GM12878 (cell line): ENCODE data around the gene SPSB3.

Source experiments
- EP300 ChIP-seq, 2 experiments: fragments of 150-350 bp in 1 of 2; IDR thresholded peaks; 2 replicates each; pipeline ENCODE4 v1.6.1; 2011 to 2012; ENCODE audit warnings: low read depth in 2 of 2, low read length in 2 of 2, borderline replicate concordance in 1 of 2, improper control_type of control experiment in 1 of 2, inconsistent platforms in 1 of 2; ENCODE audit not compliant: control insufficient read depth in 1 of 2
- ETV6 ChIP-seq, 2 experiments: fragments of 450-650 bp in 1 of 2; IDR thresholded peaks in 1 of 2; conservative IDR thresholded peaks in 1 of 2; 2 replicates each; pipeline ENCODE4 v1.6.1; 2014; ENCODE audit warnings: antibody characterized with exemption in 1 of 2, borderline replicate concordance in 1 of 2, low read depth in 1 of 2, mild to moderate bottlenecking in 1 of 2, moderate library complexity in 1 of 2
- HDAC2 ChIP-seq: fragments of 200-600 bp; sonication (generic); IDR thresholded peaks from 2 replicates; pipeline ENCODE4 v1.6.1; 2017
- RAD21 ChIP-seq: IDR thresholded peaks from 2 replicates; pipeline ENCODE4 v1.6.1; 2011; ENCODE audit warnings: mild to moderate bottlenecking, low read depth, low read length, moderate library complexity; ENCODE audit not compliant: insufficient read depth
- SIN3A ChIP-seq: IDR thresholded peaks from 2 replicates; pipeline ENCODE4 v1.6.1; 2012; ENCODE audit warnings: low read depth, low read length, improper control_type of control experiment
- SP1 ChIP-seq: IDR thresholded peaks from one replicate; pipeline ENCODE4 v1.6.1; 2011; ENCODE audit warnings: low read depth, low read length
- STAT1 ChIP-seq: fragments of 450-650 bp; conservative IDR thresholded peaks from 2 replicates; pipeline ENCODE4 v1.6.1; 2014; ENCODE audit warnings: antibody characterized with exemption, mild to moderate bottlenecking
- TF ChIP-seq, protein P1 (sequence below): IDR thresholded peaks from 2 replicates; pipeline ENCODE4 v1.6.1; 2011; ENCODE audit warnings: low read depth, mild to moderate bottlenecking, low read length, moderate library complexity, borderline replicate concordance; ENCODE audit errors: extremely low read depth

DNA sequence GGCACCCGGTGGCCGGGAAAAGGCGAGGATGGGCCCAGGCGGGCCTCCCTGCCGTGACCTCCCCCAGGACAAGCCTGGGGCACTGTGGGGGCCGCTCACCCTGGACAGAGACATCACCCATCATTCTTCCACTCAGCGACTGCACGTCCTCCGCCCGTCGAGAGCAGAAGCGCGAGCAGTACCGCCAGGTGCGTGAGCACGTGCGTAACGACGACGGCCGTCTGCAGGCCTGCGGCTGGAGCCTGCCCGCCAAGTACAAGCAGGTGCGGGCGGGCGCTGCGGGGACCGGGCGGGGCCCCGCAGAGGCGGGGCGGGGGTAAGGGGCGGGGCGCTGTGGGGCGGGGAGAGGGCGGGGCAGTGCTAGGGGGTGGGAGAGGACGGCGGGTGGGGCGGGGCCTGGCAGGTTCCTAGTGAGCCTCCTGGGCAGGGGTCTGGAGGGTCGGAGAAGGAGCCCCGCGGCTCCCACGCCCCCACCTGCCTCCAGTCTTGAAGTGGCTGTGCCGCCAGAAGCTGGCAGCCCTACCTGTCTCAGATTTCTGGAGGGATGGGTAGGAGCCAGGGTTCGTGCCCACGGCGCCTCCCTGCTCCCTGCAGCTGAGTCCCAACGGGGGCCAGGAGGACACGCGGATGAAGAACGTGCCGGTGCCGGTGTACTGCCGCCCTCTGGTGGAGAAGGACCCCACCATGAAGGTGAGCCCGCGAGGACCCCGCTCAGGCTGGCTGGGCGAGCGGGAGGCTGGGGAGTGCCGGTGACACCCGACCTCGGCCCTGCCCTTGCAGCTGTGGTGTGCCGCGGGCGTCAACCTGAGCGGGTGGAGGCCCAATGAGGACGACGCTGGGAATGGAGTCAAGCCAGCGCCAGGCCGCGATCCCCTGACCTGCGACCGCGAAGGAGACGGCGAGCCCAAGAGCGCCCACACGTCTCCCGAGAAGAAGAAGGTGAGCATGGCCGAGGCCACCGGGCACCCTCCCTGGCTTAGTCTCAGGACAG lies 18.6 kb downstream of the SPSB3 start:
- TF ChIP-seq SIN3A (no peak), STAT1 (no peak), RAD21 (no peak), SP1 (no peak), ETV6 (conservative IDR thresholded peaks at IDR 0.05 in 1 of 2, IDR thresholded peaks at IDR 0.05 in 1 of 2; ENCODE audit: borderline replicate concordance in 1 of 2, low read depth in 1 of 2) (no peak), HDAC2 (no peak), EP300 (IDR thresholded peaks at IDR 0.05; ENCODE audit: borderline replicate concordance in 1 of 2, control insufficient read depth in 1 of 2, low read depth in 2 of 2, low read length in 2 of 2) (no peak)
- TF ChIP-seq, protein P1, sequence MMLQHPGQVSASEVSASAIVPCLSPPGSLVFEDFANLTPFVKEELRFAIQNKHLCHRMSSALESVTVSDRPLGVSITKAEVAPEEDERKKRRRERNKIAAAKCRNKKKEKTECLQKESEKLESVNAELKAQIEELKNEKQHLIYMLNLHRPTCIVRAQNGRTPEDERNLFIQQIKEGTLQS, result no peak
